Kidney epithelial cell (primary cell): Measurements from ENCODE around the gene ZNF146. TPM values are rescaled to one million over a fixed set of nuclear protein-coding genes. Genes with fewer than 3 reads are reported as not detected.
"Not testable (repeated sequence)": the region's sequence is repeated elsewhere in the genome, so short reads cannot be mapped to it uniquely, and the experiment has no call there.

Experiments
- DNase-seq: peaks from one replicate; pipeline ENCODE4 v3.0.0-alpha.2; 2010; ENCODE audit warnings: low read depth
- H3K27me3 ChIP-seq: 2 replicates; pipeline ENCODE4 v1.6.0; 2011; ENCODE audit warnings: low read length; ENCODE audit not compliant: control insufficient read depth, insufficient read depth
- H3K36me3 ChIP-seq: 2 replicates; pipeline ENCODE4 v1.5.1; 2011; ENCODE audit warnings: low read length; ENCODE audit not compliant: control insufficient read depth, insufficient read depth
- H3K4me3 ChIP-seq: 2 replicates; pipeline ENCODE4 v1.5.1; 2011; ENCODE audit warnings: low read depth, mild to moderate bottlenecking, control low read depth, low read length
- total RNA-seq: library from RNA; depleted of rRNA; stranded (reverse); fragments of >200 nt; gene quantifications from 2 replicates; pipeline ENCODE4 v1.2.3, GENCODE V29; 2015
- TF ChIP-seq, protein P1 (sequence below): IDR thresholded peaks from 2 replicates; pipeline ENCODE4 v1.5.1; 2011; ENCODE audit warnings: mild to moderate bottlenecking, moderate library complexity, low read length, control low read depth, inconsistent platforms; ENCODE audit not compliant: insufficient read depth, poor library complexity, severe bottlenecking

ZNF146 gene
- total RNA-seq, 1 donor from 2014 or later = 123 TPM

DNA sequence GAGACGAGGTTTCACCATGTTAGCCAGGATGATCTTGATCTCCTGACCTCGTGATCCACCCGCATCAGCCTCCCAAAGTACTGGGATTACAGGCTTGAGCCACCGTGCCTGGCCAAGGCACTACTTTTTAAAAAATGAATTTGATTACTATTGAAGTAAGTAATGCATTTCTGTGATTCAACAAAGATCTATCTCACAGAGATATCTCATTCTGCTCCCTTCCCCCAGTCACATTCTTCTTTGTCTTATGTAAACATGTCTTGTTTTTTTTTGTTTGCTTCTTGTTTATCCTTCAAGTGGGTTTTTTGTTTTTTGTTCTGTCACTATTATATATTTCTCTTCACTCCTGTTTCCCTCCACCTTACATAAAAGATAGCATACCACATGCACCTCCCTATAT, 6.6 kb downstream of the ZNF146 start:
- TF ChIP-seq, protein P1, sequence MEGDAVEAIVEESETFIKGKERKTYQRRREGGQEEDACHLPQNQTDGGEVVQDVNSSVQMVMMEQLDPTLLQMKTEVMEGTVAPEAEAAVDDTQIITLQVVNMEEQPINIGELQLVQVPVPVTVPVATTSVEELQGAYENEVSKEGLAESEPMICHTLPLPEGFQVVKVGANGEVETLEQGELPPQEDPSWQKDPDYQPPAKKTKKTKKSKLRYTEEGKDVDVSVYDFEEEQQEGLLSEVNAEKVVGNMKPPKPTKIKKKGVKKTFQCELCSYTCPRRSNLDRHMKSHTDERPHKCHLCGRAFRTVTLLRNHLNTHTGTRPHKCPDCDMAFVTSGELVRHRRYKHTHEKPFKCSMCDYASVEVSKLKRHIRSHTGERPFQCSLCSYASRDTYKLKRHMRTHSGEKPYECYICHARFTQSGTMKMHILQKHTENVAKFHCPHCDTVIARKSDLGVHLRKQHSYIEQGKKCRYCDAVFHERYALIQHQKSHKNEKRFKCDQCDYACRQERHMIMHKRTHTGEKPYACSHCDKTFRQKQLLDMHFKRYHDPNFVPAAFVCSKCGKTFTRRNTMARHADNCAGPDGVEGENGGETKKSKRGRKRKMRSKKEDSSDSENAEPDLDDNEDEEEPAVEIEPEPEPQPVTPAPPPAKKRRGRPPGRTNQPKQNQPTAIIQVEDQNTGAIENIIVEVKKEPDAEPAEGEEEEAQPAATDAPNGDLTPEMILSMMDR = no peak
- Histone ChIP-seq H3K4me3 (no peak overlapping the region), H3K27me3 (no peaks in the 10 kb centered on the region), H3K36me3 (no peaks in the 10 kb centered on the region)
- no peak for DNase-seq

DNA sequence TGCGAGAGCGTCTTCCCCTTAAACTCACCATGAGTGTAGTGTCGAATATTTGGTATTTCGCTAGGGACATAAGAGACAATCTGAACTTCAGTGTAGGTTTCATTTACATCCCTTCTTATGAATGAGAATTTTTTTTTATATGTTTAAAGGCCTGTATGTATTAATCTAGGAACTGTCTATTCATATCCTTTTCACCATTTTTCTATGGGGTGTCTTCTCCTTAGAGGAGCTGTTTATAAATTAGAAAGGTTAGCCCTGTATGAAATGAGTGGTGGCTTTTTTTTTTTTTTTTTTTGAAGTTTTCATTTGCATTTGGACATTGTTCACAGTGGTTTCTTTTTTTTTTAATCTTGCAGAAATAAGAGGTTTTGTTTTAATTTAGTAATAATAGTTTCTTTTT, 7.6 kb downstream of the ZNF146 start:
- Histone ChIP-seq H3K36me3 (peaks cover 1% of the 10 kb centered on the region), H3K4me3 (no peak overlapping the region), H3K27me3 (no peaks in the 10 kb centered on the region)
- no peak for DNase-seq
- TF ChIP-seq, protein P1 = no peak

DNA sequence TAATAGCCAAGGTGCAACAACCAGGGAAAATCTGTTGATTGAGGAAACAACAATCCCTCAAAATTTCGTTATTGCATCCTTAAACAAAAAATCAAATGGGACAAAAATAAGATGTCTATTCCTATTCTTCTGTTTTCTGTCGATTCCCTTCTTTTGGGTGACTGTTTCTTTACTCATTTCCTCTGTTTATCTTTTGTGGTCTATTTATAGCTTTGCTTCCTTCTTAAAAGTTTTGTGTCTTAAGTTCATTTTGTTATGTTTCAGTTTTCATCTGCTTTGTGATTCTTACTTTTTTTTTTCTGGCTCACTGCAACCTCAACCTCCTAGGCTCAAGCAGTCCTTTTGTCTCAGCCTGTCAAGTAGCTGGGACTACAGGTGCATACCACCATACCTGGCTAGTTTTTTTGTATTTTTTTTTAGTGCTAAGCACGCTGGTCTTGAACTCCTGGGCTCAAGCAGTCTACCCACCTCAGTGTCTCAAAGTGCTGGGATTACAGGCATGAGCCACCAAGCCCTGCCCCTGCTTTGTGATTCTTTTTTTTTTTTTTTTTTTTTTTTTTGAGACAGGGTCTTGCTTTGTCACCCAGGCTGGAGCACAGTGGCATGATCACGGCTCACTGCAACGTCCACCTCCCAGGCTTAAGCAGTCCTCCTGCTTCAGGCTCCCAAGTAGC, 10.4 kb downstream of the ZNF146 start:
- H3K4me3 ChIP-seq = no peak overlapping the region
- DNase-seq = no peak
- H3K36me3 ChIP-seq = peaks cover 3% of the 10 kb centered on the region
- no peaks in the 10 kb centered on the region for H3K27me3 ChIP-seq
- TF ChIP-seq, protein P1 = no peak

DNA sequence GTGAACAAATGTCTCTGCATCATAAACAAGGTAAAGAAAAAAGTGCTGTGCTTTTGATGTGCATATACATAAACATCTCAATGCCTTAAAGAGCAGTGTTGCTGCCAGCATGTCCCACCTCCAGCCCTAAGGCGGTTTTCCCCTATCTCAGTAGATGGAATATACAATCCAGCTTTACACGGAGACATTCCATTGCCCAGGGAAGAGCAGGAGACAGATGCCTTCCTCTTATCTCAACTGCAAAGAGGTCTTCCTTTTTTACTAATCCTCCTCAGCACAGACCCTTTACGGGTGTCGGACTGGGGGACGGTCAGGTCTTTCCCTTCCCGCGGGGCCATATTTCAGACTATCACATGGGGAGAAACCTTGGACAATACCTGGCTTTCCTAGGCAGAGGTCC, 18.7 kb downstream of the ZNF146 start:
- DNase-seq, H3K27me3 ChIP-seq, H3K36me3 ChIP-seq, H3K4me3 ChIP-seq: not testable (repeated sequence)

DNA sequence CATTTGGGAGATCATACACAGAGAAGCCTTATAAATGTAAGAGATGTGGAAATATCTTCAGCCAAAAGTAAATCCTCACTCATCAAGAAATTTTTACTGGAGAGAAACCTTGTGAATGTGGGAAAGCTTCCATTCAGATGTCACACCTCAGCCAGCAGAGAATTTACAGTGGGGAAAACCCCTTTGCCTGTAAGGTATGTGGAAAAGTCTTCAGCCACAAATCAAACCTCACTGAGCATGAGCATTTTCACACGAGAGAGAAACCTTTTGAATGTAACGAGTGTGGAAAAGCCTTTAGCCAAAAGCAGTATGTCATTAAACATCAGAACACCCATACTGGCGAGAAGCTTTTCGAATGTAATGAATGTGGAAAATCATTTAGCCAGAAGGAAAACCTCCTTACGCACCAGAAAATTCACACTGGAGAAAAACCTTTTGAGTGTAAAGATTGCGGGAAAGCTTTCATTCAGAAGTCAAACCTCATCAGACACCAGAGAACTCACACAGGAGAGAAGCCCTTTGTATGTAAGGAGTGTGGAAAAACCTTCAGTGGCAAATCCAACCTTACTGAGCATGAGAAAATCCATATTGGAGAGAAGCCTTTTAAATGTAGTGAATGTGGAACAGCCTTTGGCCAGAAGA, 21.5 kb downstream of the ZNF146 start:
- TF ChIP-seq, protein P1 = no peak
- DNase-seq = no peak
- peaks cover 7% of the 10 kb centered on the region for H3K36me3 ChIP-seq
- no peak overlapping the region for H3K4me3 ChIP-seq
- H3K27me3 ChIP-seq = no peaks in the 10 kb centered on the region

DNA sequence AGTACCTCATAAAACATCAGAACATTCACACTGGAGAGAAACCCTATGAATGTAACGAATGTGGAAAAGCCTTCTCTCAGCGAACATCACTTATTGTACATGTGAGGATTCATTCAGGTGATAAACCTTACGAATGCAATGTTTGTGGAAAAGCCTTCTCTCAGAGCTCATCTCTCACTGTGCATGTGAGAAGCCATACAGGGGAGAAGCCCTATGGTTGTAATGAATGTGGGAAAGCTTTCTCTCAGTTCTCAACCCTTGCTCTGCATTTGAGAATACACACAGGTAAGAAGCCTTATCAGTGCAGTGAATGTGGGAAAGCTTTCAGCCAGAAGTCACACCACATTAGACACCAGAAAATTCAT, 22.0 kb downstream of the ZNF146 start:
- TF ChIP-seq, protein P1 = no peak
- DNase-seq = no peak
- Histone ChIP-seq H3K36me3 (peaks cover 7% of the 10 kb centered on the region), H3K27me3 (no peaks in the 10 kb centered on the region), H3K4me3 (no peak overlapping the region)
